Stimulated activated CD4-positive, alpha-beta T cell treated with anti-CD3 and anti-CD28 coated beads, Interleukin-1b, Interleukin-23, amount 100 ng/mL, for 48 hours (primary cell): Measurements from ENCODE around the gene TICAM2.
"Not testable (repeated sequence)": the region's sequence is repeated elsewhere in the genome, so short reads cannot be mapped to it uniquely, and the experiment has no call there.

Source experiments
- DNase-seq: peaks from one replicate; pipeline ENCODE4 v3.0.0-alpha.2; 2020

The TICAM2 gene, protein sequence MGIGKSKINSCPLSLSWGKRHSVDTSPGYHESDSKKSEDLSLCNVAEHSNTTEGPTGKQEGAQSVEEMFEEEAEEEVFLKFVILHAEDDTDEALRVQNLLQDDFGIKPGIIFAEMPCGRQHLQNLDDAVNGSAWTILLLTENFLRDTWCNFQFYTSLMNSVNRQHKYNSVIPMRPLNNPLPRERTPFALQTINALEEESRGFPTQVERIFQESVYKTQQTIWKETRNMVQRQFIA

DNA sequence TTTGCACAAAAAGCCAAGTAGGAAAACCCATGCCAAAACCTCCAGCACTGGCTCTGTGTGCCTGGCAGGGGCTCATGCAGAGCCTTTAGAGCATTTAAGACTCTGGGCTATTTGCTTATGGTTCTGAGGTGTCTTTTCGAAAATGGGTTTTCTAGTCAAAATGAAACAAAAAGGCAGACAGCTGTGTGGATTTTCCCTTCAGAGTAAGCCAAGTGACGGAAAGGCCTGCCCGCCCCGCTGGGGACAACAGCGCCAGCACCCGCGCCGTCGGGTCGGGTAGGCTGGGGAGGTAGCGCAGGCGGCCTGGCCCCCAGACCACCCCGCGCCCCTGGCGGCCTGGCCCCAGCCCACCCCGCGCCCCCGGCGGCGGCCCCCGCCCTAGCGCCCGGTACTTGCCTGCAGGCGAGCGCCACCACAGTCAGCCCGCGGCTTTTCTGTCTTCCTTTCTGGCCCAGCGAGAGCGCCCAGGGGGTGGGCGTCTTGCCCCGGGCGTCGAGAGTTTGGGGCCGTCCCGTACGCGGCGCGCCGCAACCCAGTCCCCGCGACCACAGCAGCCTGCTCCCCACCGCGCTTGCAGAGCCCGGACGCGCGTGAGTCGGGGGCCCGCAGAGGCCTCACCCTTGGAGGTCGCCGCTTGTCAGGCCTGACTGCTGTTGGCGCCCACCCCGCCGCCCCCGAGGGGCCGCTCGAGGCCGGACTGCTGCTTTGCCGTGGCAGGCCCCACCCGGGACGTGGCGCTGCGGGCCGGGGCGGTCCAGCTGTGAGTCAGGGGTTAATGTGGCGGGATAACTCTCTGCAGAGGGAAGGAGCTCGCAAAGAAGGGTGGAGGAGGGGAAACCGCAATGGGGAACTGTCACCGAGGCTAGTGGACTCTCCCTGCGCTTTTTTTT, at the start of gene TICAM2:
Gene TICAM2, minus strand, starts transcription at position 779 of the 890 bp plus-strand sequence. CDS start 21,223 bp downstream, outside the sequence.
- peak; percentile 62 for DNase-seq

GRCh38 chr5:115649541-115649940, 47.3 kb upstream of the TICAM2 start:
- no peak for DNase-seq

DNA sequence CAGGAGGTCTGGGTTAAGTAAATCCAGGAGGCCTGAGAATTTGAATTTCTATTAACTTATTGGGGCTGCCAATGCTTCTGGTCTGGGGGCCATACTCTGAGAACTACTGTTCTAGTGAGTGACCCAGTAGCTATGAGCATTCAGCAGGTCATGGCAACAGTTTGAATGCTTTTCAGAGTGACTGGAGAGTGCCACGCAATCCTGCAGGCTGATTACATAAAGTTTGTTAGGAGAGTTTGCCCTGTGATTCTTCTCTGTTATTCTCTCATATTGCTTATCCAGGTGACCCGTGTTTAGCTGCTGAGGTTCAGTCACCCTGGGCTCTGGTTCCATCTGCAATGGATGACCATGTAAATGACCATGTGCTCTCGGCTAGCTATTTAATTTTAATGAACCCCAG, 45.8 kb upstream of the TICAM2 start:
- DNase-seq: no peak

DNA sequence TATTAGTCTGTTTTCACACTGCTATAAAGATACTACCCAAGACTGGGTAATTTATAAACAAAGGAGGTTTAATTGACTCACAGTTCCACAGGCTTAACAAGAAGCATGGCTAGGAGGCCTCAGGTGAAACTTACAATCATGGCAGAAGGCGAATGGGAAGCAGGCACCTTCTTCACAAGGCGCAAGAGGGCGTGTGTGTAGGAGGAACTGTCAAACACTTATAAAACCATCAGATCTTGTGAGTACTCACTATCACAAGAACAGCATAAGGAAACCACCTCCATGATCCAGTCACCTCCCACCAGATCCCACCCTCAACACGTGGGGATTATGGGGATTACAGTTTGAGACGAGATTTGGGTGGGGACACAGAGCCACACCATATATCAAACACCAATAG, 43.1 kb upstream of the TICAM2 start:
- DNase-seq: not testable (repeated sequence)

DNA sequence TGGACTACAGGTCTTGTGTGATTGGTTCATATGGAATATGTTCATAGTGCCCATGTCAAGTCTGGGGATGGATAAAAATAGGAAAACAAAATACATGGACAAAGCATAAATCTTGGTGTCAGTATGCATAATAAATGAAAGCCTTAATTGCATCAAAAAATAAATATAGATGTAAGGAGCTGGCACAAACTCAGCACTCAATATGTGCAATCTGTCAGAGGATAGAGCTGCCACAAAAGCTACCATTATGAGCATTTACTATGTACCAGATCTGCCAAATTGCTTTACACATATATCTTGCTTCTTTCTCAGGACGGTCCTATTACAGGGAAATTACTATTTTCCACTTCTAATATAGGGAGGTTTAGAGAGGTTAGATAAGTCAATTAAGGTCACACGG, 41.8 kb upstream of the TICAM2 start:
- no peak for DNase-seq

DNA sequence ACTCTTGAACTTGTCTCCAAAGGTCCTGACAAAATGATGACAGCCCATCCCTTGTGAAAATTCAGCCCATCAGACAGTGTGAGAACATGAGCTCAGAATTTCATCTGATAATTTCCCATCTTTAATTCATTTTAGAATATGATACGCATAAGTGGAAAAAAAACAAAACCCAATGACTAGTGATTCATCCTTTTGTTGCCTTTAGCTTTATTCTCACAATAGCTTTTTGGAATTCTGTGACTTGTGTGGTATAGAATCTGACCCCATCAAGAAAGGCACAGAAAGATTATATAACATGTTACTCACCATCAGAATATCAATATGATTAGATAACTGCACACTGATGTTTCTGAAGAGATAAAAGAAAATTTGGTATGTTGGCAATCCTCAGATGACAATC, 39.7 kb upstream of the TICAM2 start:
- DNase-seq: no peak

DNA sequence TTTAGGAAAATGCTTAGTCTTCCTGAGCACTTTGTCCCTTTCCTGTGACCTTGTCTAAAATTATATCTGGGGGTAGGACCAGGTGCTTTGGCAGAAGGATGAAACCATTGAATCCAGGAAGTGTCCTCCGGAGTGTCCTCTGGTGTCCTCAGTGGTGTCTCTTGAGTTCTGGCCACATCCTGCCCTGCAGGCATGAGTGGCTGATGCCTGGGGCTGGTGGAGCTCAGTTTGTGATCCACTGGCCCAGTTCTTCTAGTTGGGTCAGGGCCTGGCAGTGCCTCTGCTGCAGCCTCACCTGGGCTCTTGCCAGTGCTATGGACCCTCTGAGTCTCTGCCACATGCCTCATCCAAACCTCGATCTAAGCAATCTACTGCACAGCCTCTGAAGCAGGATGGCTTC, 38.0 kb upstream of the TICAM2 start:
- no peak for DNase-seq

GRCh38 chr5:115639377-115639776, 37.1 kb upstream of the TICAM2 start:
- no peak for DNase-seq

DNA sequence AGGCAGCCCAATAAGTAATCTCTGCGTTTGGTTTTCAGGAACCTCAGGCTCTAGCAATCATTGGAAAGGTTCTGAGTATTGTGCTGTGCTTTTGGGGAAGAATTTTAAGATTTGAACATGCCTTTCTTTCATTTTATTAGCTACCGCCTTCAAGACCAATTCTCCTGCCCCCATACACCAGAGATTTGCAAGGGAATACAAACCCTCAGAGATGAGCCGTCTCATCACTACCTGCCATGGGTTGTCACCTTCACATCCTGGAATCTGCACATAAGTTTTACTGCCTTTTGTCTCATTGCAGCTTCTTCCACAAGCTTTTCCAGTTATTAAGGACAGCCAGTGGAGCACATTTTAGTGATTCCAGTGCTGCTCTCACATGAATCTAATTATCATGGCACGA, 35.2 kb upstream of the TICAM2 start:
- no peak for DNase-seq

DNA sequence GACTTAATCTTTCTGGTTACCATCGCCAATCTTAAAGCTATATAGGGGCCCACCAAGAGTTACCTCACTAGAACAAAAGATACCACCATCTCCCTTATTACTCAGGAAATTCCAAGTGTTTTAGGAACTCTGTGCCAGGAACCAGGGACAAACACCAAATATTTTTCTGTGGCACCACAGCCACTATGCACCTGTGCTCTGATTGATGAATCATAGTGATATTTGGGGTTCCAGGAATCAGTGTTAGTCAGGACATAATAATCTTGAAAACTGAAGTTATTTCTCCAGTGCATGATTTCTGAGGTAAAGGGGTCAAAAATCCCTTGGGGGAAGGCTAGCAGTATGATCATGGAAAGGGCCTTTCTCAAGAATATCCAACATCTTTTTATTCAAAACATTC, 33.7 kb upstream of the TICAM2 start:
- no peak for DNase-seq

DNA sequence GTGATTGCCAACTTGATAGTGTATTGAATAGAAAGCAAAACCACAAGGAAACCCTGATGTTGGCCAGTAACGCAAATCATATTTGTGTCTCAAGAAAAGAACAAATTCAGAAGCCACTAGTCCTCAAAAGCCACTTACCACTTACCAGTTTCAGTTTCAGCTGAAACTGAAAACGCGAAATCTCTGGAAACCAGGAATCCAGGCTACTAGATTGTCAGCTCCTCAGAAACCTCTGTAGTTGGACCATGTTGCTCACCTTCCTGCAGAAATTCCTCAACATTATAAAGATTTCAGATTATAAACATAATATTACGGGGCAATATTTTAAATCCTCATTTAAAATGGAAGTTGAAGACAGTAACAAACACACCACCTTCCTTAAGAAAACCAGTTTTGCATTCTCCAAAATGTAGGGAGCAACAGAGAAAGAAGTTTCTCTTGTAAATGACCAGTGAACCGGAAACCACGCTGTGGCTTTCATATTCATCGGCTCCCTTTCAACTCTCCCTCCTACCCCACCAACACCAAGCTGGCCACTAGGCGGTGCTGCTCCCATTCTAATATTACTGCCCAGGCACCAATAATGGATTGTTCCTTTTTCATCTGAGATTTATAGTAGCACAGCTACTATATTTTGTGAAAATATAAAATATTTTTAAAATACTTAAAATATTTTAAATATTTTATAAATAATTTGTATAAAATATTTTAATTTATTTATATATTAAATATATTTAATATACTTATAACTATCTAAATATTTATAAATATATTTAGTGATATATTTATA, 32.3 kb upstream of the TICAM2 start:
- peak; percentile 84 for DNase-seq

- no peak for DNase-seq
Measured at GRCh38 chr5:115629903-115630302, 27.6 kb upstream of the TICAM2 start.

GRCh38 chr5:115627295-115627865, 25.1 kb upstream of the TICAM2 start:
- DNase-seq: no peak

DNA sequence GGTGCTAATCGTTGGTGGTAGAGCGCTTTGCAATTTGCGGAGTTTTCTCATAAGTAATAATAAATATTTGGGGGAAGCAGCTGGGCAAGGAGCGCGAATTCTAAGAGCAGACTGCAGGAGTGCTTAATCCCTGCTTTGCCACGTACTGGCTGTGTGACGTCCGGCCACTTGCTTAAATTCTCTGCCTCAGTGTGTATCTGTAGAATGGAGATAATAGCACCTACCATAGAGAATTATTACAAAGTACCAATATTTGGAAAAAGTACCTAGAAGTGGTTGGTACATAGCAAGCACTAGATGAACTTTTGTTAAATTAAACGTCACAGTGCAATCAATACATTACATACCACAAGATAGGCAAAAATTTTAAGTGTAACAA, 24.2 kb upstream of the TICAM2 start:
- DNase-seq: no peak

- DNase-seq: peak; percentile 100
Measured at GRCh38 chr5:115625579-115626444, 23.5 kb upstream of the TICAM2 start, which contains the start of gene TMED7. TSS of gene TMED7 (minus strand) at chr5:115626036. CDS start at chr5:115625792, 244 bp downstream.

GRCh38 chr5:115624994-115625393, 22.7 kb upstream of the TICAM2 start:
- DNase-seq: no peak

- DNase-seq: no peak
Measured at GRCh38 chr5:115623658-115624057, 21.4 kb upstream of the TICAM2 start.

- DNase-seq: no peak
Measured at GRCh38 chr5:115621365-115621900, 19.2 kb upstream of the TICAM2 start.

DNA sequence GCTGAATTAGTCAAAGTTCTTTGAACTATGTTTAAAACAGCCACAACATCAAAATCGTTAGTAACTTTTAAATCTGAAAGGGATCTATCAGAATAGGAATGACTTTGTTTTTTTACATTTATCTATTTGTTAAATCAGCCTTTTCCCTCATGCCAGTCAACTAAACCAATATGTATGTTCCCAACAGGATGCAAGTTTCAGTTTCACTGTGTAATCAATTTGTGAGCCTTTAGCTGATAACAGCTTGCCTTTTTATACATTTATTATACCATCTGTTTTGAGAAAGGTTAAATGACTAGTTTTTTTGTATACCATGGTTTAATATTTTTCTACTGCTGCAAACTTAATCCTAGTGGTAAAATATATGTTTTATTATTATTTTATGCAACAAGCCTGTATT, 14.6 kb upstream of the TICAM2 start:
- DNase-seq: no peak

DNA sequence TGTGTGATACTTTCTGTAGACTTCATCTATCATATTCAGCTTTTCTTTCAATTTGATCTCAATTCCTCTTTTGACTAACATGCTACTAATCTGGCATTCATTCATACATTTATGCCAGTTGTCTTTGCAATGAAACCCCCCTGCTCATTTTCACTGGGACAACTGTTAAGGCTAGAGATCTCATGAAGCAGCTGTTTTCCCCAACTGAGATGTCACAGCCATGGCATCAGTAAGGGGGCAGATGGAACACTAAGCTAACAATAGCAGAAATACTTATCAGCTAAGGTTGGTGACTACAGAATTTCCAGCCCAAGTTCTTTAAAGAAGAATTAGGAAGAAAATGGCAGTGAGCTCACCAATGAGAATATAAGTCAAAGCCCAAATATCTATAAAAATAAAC, 14.2 kb upstream of the TICAM2 start:
- DNase-seq: no peak

GRCh38 chr5:115611873-115612272, 9.6 kb upstream of the TICAM2 start:
- no peak for DNase-seq

- no peak for DNase-seq
Measured at GRCh38 chr5:115607935-115608334, 5.7 kb upstream of the TICAM2 start.
